HG03103 (cell line): ENCODE results near the gene CARHSP1.
"Not testable (repeated sequence)": the region's sequence is repeated elsewhere in the genome, so short reads cannot be mapped to it uniquely, and the experiment has no call there.

Source experiments
- ATAC-seq: cut with Tn5 transposase; IDR thresholded peaks from one replicate; pipeline ENCODE4 v1.9.1; 2021; ENCODE audit warnings: low read depth; ENCODE audit not compliant: unreplicated experiment

The CARHSP1 gene

GRCh38 chr16:8858994-8859912, 9.6 kb downstream of the CARHSP1 start:
- ATAC-seq: no peak

GRCh38 chr16:8855972-8856371, 12.8 kb downstream of the CARHSP1 start:
- no peak for ATAC-seq

DNA sequence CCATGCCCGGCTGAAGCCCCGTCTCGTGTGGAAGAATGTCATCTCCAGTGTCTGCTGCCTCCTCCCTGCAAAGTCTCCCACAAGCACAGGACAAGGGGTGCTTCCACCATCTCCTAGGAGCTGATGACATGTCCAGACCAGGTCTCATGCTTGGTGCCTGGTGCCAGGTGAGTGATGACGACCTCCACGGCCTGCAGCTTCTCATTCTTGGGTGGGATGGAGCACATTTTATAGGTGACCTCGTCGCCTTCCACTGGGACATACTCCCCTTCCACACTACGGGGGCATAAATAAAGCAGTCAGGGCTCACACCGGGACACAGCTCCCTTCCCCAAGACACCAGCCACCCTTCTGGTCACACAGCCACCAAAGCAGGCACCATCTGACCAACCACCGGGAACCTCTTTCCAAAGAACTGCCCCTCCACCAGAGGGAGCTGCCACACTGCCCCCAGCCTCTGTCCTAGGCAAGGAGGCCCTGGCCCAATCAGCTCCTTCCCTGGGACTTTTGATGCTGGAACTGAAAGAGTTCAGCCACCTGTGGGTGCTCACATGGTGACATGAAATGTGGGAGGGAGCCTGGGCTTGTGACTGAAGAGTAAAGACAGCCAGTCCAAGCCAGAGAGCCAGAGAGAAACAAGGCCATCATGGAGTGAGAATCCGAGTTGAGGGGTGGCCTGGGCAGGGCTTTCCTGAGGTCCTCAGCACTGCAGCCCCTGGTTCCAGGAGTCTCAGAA, 13.6 kb downstream of the CARHSP1 start:
- no peak for ATAC-seq

- no peak for ATAC-seq
These were observed 14.4 kb downstream of the CARHSP1 start for GRCh38 chr16:8854298-8854948.

DNA sequence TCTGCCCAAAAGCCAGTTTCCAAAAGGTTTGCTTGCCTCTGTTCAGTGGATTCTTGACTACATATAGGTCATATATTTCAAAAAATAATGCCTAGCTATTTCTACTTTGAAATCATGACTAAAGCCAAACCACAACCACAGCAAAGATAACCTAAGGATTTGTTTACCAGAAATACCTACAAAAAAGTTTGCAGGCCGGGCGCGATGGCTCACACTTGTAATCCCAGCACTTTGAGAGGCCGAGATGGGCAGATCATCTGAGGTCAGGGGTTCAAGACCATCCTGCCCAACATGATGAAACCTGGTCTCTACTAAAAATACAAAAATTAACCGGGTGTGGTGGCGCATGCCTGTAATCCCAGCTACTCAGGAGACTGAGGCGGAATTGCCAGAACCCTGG, 15.2 kb downstream of the CARHSP1 start:
- ATAC-seq: no peak

- no peak for ATAC-seq
These were observed 15.7 kb downstream of the CARHSP1 start for GRCh38 chr16:8853150-8853549.

GRCh38 chr16:8852534-8852933, 16.3 kb downstream of the CARHSP1 start:
- ATAC-seq: no peak

GRCh38 chr16:8851761-8852403, 16.9 kb downstream of the CARHSP1 start:
- ATAC-seq: no peak

- no peak for ATAC-seq
These were observed 18.4 kb downstream of the CARHSP1 start for GRCh38 chr16:8850279-8850885.

DNA sequence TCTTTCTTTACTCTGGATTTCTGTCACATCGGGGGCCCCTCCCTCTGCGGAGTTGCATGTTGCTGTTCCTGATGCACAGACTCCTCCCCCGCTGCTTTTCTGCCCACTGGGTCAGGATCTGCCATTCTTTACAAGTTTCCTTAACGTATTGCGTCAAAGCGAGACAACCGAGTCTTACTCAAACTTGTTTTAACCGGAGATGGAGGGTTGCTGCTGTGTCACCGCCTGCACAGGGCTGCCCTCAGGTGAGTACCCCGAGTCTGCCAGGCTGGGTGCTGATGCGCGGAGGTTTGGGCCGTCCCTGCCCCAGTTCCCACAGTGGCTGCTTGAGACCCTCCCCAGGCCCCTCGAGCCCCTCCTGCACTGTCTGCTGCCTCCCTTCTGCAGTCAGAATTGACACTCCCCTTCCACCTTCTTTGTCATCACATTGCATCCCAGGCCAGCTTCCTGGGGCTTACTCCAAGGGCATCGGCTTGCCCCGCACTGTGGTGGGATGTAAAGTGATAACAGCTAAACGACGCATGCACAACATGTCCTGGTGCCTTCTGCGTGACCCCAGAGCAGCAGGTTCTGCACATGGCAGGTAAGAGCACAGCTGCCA, 19.3 kb downstream of the CARHSP1 start:
- ATAC-seq: no peak

DNA sequence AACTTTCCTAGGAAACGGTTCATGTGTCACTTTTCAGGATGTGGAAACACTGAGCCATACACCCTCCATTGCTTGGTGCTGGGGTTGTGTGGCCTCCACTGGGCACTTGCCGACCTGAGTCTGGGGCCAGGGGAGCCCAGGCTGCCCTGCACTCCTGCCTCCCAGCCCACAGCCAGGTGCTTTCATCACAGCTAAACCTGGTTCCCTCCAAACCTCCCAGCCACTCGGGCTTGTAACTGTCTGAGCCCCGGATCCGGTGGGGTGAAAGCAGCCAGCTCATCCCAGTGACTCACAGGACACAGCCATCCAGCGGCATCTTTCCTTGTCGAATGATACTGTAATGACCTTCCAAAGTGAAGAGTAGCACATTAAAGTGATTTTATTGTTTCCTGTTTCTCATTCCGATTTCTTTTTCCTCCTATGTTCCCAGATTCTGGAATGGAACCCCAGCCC, 19.8 kb downstream of the CARHSP1 start:
- no peak for ATAC-seq

DNA sequence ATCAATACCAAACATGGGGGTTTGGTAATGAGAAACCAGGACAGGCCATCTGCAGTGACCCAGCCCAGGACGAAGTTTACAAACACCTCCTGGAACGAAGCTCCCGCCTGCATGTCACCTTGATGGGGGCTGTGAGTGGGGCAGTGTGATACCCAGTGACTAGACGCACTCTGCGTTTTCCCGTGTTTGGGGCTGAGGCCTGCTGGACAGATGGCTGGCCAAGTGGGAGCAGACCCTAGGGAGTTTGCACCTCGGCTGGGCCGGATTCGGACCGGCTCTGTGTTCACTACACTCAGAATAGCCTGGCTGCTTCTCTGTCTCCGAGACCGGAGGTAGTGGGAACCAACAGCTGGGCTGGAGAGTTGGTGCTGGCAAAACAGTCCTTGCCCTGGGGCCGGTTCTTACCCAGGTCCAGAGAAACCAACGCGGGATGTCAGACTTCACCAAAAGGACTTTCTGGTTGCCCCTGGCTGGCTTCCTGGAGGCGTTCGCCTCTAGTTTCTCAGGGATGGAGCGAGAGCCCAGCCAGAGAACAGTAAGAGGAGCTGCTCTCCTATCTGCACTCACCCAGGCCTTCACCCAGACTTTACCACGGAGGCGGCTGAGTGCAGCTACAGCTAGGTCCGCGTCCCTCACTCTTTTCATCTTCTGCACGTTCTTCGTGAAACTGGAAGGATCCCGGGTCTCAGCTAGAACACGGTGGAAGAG, 20.4 kb downstream of the CARHSP1 start:
- ATAC-seq: no peak

GRCh38 chr16:8847623-8848022, 21.2 kb downstream of the CARHSP1 start:
- no peak for ATAC-seq

GRCh38 chr16:8847145-8847544, 21.7 kb downstream of the CARHSP1 start:
- ATAC-seq: no peak

DNA sequence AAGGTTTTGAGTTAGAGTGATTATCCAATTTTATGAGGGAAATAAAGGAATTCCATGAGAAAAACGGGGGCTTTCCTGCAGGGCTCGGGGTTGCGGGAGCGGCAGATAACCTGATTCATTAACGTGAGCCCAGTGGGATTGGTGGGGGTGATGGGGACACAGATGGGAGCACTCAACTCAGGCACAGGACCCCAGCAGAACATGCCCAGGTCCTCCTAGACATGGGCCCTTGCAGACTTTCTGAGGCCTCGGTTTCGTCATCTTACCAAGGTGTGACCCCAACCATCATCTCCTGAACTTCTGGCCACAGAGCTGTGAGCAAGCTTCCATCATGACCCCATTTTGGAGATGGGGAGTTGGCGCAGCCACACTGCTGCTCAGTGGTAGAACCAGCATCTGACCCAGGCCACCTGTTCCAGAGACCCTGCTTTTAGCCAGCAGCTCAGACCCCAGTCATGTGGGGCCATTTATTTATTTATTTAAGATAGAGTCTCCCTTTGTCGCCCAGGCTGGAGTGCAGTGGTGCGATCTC, 22.3 kb downstream of the CARHSP1 start:
- no peak for ATAC-seq

GRCh38 chr16:8845699-8846298, 23.0 kb downstream of the CARHSP1 start:
- ATAC-seq: no peak

DNA sequence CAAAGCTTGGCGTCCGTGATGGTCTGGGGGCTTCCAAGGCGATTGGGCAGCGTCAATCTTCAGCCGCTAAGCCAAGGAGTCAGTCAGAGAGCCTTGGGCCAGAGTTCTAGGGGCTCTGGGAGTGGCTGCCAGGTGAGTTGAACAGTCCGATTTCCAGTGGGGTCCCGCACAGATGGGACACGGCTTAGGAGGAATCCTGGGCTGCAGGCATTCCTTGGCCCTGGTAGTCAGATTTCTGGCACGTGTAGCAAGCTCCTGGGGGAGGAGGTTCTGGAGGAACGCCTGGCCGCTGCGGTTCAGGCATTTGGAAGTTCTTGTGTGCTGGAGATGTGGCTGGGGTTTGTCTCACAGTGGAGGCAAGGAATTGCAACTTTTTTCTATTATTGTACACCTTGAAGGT, 25.5 kb downstream of the CARHSP1 start:
- not testable (repeated sequence) for ATAC-seq

DNA sequence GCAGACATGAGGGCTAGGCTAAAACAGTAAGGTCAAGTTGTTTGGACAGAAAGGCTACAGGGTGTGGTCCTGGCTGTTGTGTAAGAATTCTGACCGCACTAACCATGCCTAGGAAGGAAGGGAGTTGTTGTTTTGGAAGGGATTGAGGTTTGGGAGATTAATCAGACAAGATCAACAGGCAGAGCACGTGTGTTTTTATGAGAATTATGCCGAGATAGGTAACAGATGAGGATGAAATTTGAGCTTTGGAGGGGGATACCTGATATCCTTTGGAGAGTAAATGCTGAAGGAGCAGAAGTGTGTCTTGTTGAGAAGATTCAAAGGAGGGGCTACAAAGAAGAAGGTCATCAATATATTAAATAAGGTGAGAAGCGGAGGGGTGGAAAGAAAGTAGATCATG, 26.8 kb downstream of the CARHSP1 start:
- not testable (repeated sequence) for ATAC-seq

- ATAC-seq: not testable (repeated sequence)
These were observed 31.2 kb downstream of the CARHSP1 start for GRCh38 chr16:8837594-8837993.
